Esophagus squamous epithelium (tissue), 4 donors: ENCODE data around the gene CBX3.

Source experiments
- CTCF ChIP-seq, 6 experiments: fragments of 450-650 bp in 4 of 6; fragments of 200-600 bp in 2 of 6; sonication (generic) in 2 of 6; IDR thresholded peaks; one replicate each; pipeline ENCODE4 v1.5.1; 2016 to 2019; ENCODE audit warnings: antibody characterized with exemption in 6 of 6, mild to moderate bottlenecking in 4 of 6, moderate library complexity in 4 of 6
- POLR2A ChIP-seq, 4 donors: fragments of 450-650 bp; IDR thresholded peaks; one replicate each; pipeline ENCODE4 v1.6.1; 2017; ENCODE audit warnings: antibody characterized with exemption in 4 of 4, mild to moderate bottlenecking in 4 of 4, moderate library complexity in 3 of 4

- peak; percentile 42 to 86 (median 76) for TF ChIP-seq CTCF (IDR thresholded peaks at IDR 0.05)
- TF ChIP-seq POLR2A (IDR thresholded peaks at IDR 0.05): no peak
Measured at GRCh38 chr7:26198133-26198780, 3.3 kb upstream of the CBX3 start.
